Tibial nerve (tissue), 4 donors: ENCODE data around the gene KDM4F. TPM values are rescaled to one million over a fixed set of nuclear protein-coding genes. Genes with fewer than 3 reads are reported as not detected.
A peak's percentile ranks its signal among the peaks of the same experiment; 100 is the strongest.

Experiments used
- DNase-seq, 2 donors: peaks; one replicate each; pipeline ENCODE4 v3.0.0-alpha.2; 2019; ENCODE audit warnings: low spot score in 2 of 2
- H3K27ac ChIP-seq, 4 donors: fragments of 200-600 bp; sonication (generic) in 3 of 4; one replicate each; pipeline ENCODE4 v1.5.1; 2017 to 2019; ENCODE audit warnings: mild to moderate bottlenecking in 1 of 4
- H3K27me3 ChIP-seq, 2 donors: fragments of 200-600 bp; sonication (generic) in 1 of 2; one replicate each; pipeline versions ENCODE4 v1.5.1 to v1.6.0; 2017 to 2019
- H3K36me3 ChIP-seq, 3 donors: fragments of 200-600 bp; sonication (generic); one replicate each; pipeline ENCODE4 v1.5.1; 2018 to 2019
- H3K4me1 ChIP-seq, 4 donors: fragments of 200-600 bp; sonication (generic) in 3 of 4; one replicate each; pipeline ENCODE4 v1.5.1; 2017 to 2019
- H3K4me3 ChIP-seq, 4 donors: fragments of 200-600 bp; sonication (generic) in 3 of 4; one replicate each; pipeline ENCODE4 v1.5.1; 2017 to 2019; ENCODE audit warnings: mild to moderate bottlenecking in 1 of 4, moderate library complexity in 1 of 4
- H3K9me3 ChIP-seq, 4 donors: fragments of 200-600 bp; sonication (generic) in 3 of 4; one replicate each; pipeline ENCODE4 v1.5.1; 2017 to 2019
- EP300 ChIP-seq, 2 donors: sonication (generic); formaldehyde crosslinking; IDR thresholded peaks; one replicate each; pipeline ENCODE4 v1.6.1; 2017; ENCODE audit warnings: antibody characterized with exemption in 2 of 2, mild to moderate bottlenecking in 1 of 2
- POLR2A ChIP-seq, 2 donors: fragments of 450-650 bp; IDR thresholded peaks; one replicate each; pipeline ENCODE4 v1.6.1; 2017; ENCODE audit warnings: antibody characterized with exemption in 2 of 2, mild to moderate bottlenecking in 2 of 2, moderate library complexity in 2 of 2
- WGBS, 2 donors: methylation state at CpG; one replicate each; pipeline ENCODE4 v1.1.5; 2018; 5-methylcytosine and 5-hydroxymethylcytosine counted together
- total RNA-seq, 4 donors: library from RNA; depleted of rRNA; stranded (reverse); fragments of >200 nt; gene quantifications; one replicate each; pipeline ENCODE4 v1.1.0, GENCODE V29; 2016
- TF ChIP-seq, protein P1 (sequence below), 5 experiments: fragments of 200-600 bp in 3 of 5; fragments of 450-650 bp in 2 of 5; sonication (generic) in 3 of 5; IDR thresholded peaks; one replicate each; pipeline ENCODE4 v1.5.1; 2016 to 2019; ENCODE audit warnings: antibody characterized with exemption in 5 of 5, mild to moderate bottlenecking in 3 of 5, moderate library complexity in 2 of 5

Gene KDM4F
- total RNA-seq, 4 donors from 2014 or later: not detected

DNA sequence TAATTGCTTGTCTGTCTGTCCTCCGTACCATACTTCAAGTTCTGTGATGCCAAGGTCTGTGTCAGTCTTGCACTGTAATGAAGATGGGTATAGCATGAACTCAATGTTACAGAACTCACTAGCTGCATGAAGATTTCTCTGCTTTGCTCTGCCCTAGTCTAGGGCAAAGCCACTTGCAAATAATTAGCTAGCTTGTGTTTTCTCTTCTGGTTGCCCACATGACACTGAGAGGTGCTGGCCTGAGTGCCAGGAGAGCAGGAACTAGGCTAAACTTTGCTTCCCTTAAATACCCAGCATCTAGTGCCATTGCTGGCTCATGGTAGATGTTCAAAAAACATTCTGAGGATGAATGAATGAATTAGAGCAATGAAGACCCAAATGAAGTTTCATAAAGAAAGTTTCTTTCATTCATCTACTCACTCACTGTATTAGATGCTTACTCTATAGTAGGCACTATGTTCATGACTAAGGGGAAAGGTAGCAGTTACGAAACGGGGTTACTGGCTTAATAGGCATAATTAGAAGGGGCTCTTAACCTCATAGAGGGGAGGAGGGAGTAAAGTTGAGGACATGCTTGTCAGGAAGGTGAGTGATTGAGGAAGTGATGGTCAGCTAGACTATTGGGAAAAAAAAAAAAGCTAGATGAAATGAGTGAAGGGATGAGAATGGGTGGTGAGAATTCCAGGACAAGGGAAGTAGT, 36.0 kb downstream of the KDM4F start:
- Histone ChIP-seq H3K4me3 (no peak overlapping the region), H3K27ac (peak overlapping the region in 2 of 4 donors; percentile 91 to 96), H3K9me3 (no peaks in the 10 kb centered on the region), H3K4me1 (peaks cover 0 to 49% (median 30%) of the 10 kb centered on the region in 4 donors), H3K27me3 (no peaks in the 10 kb centered on the region), H3K36me3 (no peaks in the 10 kb centered on the region)
- DNase-seq: no peak
- 86 to 87% methylated on average over 3 of the region's 3 CpGs for WGBS, 2 donors
- no peak for TF ChIP-seq POLR2A (IDR thresholded peaks at IDR 0.05)
- TF ChIP-seq, protein P1, sequence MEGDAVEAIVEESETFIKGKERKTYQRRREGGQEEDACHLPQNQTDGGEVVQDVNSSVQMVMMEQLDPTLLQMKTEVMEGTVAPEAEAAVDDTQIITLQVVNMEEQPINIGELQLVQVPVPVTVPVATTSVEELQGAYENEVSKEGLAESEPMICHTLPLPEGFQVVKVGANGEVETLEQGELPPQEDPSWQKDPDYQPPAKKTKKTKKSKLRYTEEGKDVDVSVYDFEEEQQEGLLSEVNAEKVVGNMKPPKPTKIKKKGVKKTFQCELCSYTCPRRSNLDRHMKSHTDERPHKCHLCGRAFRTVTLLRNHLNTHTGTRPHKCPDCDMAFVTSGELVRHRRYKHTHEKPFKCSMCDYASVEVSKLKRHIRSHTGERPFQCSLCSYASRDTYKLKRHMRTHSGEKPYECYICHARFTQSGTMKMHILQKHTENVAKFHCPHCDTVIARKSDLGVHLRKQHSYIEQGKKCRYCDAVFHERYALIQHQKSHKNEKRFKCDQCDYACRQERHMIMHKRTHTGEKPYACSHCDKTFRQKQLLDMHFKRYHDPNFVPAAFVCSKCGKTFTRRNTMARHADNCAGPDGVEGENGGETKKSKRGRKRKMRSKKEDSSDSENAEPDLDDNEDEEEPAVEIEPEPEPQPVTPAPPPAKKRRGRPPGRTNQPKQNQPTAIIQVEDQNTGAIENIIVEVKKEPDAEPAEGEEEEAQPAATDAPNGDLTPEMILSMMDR (IDR thresholded peaks at IDR 0.05): no peak
- no peak for TF ChIP-seq EP300 (IDR thresholded peaks at IDR 0.05)

GRCh38 chr11:95086151-95086550, 36.9 kb downstream of the KDM4F start:
- no peaks in the 10 kb centered on the region for H3K27me3 ChIP-seq
- H3K9me3 ChIP-seq: no peaks in the 10 kb centered on the region
- H3K4me3 ChIP-seq: no peak overlapping the region
- DNase-seq: no peak
- WGBS, 2 donors: 88 to 93% methylated on average over 2 of the region's 2 CpGs
- peaks cover 0 to 49% (median 26%) of the 10 kb centered on the region in 4 donors for H3K4me1 ChIP-seq
- TF ChIP-seq POLR2A (IDR thresholded peaks at IDR 0.05): no peak
- TF ChIP-seq EP300 (IDR thresholded peaks at IDR 0.05): no peak
- TF ChIP-seq, protein P1 (IDR thresholded peaks at IDR 0.05): no peak
- H3K27ac ChIP-seq: peak overlapping the region in 1 of 4 donors; percentile 22
- H3K36me3 ChIP-seq: no peaks in the 10 kb centered on the region

- no peaks in the 10 kb centered on the region for H3K9me3 ChIP-seq
- no peak overlapping the region for H3K4me3 ChIP-seq
- TF ChIP-seq POLR2A (IDR thresholded peaks at IDR 0.05) (no peak), EP300 (IDR thresholded peaks at IDR 0.05) (no peak)
- TF ChIP-seq, protein P1 (IDR thresholded peaks at IDR 0.05): no peak
- no peak for DNase-seq
- H3K4me1 ChIP-seq: peaks cover 0 to 51% (median 27%) of the 10 kb centered on the region in 4 donors
- no peaks in the 10 kb centered on the region for H3K36me3 ChIP-seq
- H3K27ac ChIP-seq: peak overlapping the region in 2 of 4 donors; percentile 2 to 94
- H3K27me3 ChIP-seq: no peaks in the 10 kb centered on the region
- 94 to 98% methylated on average over 1 of the region's 1 CpG for WGBS, 2 donors
Observed at GRCh38 chr11:95086836-95087570, 37.8 kb downstream of the KDM4F start.

DNA sequence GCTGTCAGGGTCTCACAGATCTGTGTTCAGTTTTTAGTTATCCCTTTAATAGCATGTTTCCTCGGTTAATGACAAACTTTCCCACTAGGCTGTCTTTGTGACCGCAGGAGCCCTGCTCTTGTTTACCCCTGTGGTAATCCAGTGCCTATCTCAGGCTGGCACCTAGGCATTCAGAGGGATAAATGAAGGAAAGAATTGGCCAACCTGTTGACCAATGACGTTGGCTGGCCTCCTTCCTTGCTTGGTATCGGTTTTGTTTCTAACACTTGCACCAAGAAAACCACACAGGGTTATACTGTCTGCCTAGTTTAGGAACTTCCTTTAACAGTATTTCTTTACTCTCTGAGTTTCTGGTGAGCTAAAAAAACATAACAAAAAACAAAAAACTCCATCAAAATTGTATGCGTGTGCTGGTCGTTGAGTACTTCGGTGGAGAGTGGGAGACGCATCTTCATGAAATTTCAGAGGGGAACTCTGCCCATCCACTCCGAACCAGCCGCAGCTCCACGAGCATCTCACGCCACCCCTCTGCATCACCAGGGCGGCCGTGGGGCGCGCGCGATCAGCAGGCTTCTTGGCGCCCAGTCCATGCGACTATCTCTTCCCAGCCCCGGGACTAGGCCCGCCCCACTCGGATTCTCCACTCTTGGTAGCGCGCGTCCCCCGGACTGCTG, 39.9 kb downstream of the KDM4F start:
- Histone ChIP-seq H3K27ac (peak overlapping the region; percentile 90 to 97 (median 94)), H3K36me3 (no peaks in the 10 kb centered on the region)
- DNase-seq: no peak

More for the DNA sequence above, 39.9 kb downstream of the KDM4F start:
- no peak for TF ChIP-seq POLR2A (IDR thresholded peaks at IDR 0.05)
- TF ChIP-seq, protein P1 (IDR thresholded peaks at IDR 0.05): no peak
- TF ChIP-seq EP300 (IDR thresholded peaks at IDR 0.05): no peak
- Histone ChIP-seq H3K9me3 (no peaks in the 10 kb centered on the region), H3K4me3 (peak overlapping the region; percentile 56 to 78 (median 66)), H3K27me3 (no peaks in the 10 kb centered on the region), H3K4me1 (peaks cover 0 to 58% (median 33%) of the 10 kb centered on the region in 4 donors)
- 8 to 9% methylated on average over 26 to 27 of the region's 27 CpGs for WGBS, 2 donors
